ENCODE measurements around the gene SNX17. TPM values are rescaled to one million over a fixed set of nuclear protein-coding genes. Genes with fewer than 3 reads are reported as not detected.

SNX17 gene
- total RNA-seq, 4 donors from 2014 or later = 104 to 130 (median 118) TPM

- no peaks in the 10 kb centered on the region for H3K27me3 ChIP-seq
- peaks cover 10 to 50% (median 24%) of the 10 kb centered on the region in 3 donors for H3K4me1 ChIP-seq
- WGBS, 2 donors (ENCODE audit: low coverage in 1 of 2) = 1 to 8% methylated on average over 2 to 10 of the region's 18 CpGs
- no peak for TF ChIP-seq POLR2A (IDR thresholded peaks at IDR 0.05)
- no peak for TF ChIP-seq EP300 (IDR thresholded peaks at IDR 0.05)
- TF ChIP-seq POLR2AphosphoS5 (IDR thresholded peaks at IDR 0.05) = no peak
- TF ChIP-seq CTCF (IDR thresholded peaks at IDR 0.05) = no peak
- peak overlapping the region; percentile 87 to 98 (median 96) for H3K27ac ChIP-seq
- H3K4me3 ChIP-seq = peak overlapping the region; percentile 65 to 98
- peaks cover 0 to 69% of the 10 kb centered on the region in 2 donors for H3K36me3 ChIP-seq
- no peaks in the 10 kb centered on the region for H3K9me3 ChIP-seq
- ATAC-seq = peak; percentile 29
These were observed 868 bp upstream of the SNX17 start for GRCh38 chr2:27369471-27370025.

GRCh38 chr2:27370816-27371620, 602 bp downstream of the SNX17 start:
- 0 to 1% methylated on average over 6 to 10 of the region's 46 CpGs for WGBS, 2 donors (ENCODE audit: low coverage in 1 of 2)

GRCh38 chr2:27372937-27373336, 2.5 kb downstream of the SNX17 start:
- no peak overlapping the region for H3K4me3 ChIP-seq
- H3K27ac ChIP-seq = no peak overlapping the region
- ATAC-seq = no peak
- no peaks in the 10 kb centered on the region for H3K27me3 ChIP-seq
- no peaks in the 10 kb centered on the region for H3K9me3 ChIP-seq
- peaks cover 10 to 49% (median 24%) of the 10 kb centered on the region in 3 donors for H3K4me1 ChIP-seq
- TF ChIP-seq EP300 (IDR thresholded peaks at IDR 0.05) (no peak), POLR2AphosphoS5 (IDR thresholded peaks at IDR 0.05) (no peak), CTCF (IDR thresholded peaks at IDR 0.05) (no peak), POLR2A (IDR thresholded peaks at IDR 0.05) (no peak)
- 60 to 79% methylated on average over 1 to 6 of the region's 6 CpGs for WGBS, 2 donors (ENCODE audit: low coverage in 1 of 2)
- peaks cover 0 to 69% of the 10 kb centered on the region in 2 donors for H3K36me3 ChIP-seq

More at GRCh38 chr2:27370816-27371620, 602 bp downstream of the SNX17 start:
- H3K4me1 ChIP-seq = peaks cover 10 to 50% (median 24%) of the 10 kb centered on the region in 3 donors
- peaks cover 0 to 69% of the 10 kb centered on the region in 2 donors for H3K36me3 ChIP-seq
- peak; percentile 26 for ATAC-seq
- no peaks in the 10 kb centered on the region for H3K9me3 ChIP-seq
- peak overlapping the region; percentile 58 to 98 for H3K4me3 ChIP-seq
- no peaks in the 10 kb centered on the region for H3K27me3 ChIP-seq
- TF ChIP-seq EP300 (IDR thresholded peaks at IDR 0.05) = no peak
- no peak for TF ChIP-seq POLR2A (IDR thresholded peaks at IDR 0.05)
- no peak for TF ChIP-seq CTCF (IDR thresholded peaks at IDR 0.05)
- no peak for TF ChIP-seq POLR2AphosphoS5 (IDR thresholded peaks at IDR 0.05)
- peak overlapping the region; percentile 59 to 98 (median 96) for H3K27ac ChIP-seq

- Histone ChIP-seq H3K4me1 (peaks cover 10 to 49% (median 24%) of the 10 kb centered on the region in 3 donors), H3K27ac (no peak overlapping the region), H3K4me3 (no peak overlapping the region), H3K27me3 (no peaks in the 10 kb centered on the region), H3K9me3 (no peaks in the 10 kb centered on the region), H3K36me3 (peaks cover 0 to 69% of the 10 kb centered on the region in 2 donors)
- WGBS, 2 donors (ENCODE audit: low coverage in 1 of 2) = 82% methylated on average over 2 of the region's 5 CpGs; no CpG with 5 or more reads in 1 of the 2 donors
- no peak for ATAC-seq
- no peak for TF ChIP-seq POLR2A (IDR thresholded peaks at IDR 0.05)
- no peak for TF ChIP-seq POLR2AphosphoS5 (IDR thresholded peaks at IDR 0.05)
- no peak for TF ChIP-seq EP300 (IDR thresholded peaks at IDR 0.05)
- TF ChIP-seq CTCF (IDR thresholded peaks at IDR 0.05) = no peak
These were observed 3.2 kb downstream of the SNX17 start for GRCh38 chr2:27373567-27373966.

All from gastroesophageal sphincter (tissue), 4 donors.